Stimulated activated CD4-positive, alpha-beta T cell treated with anti-CD3 and anti-CD28 coated beads, Interleukin-15, amount 100 ng/mL, for 24 hours (primary cell): ENCODE data around the gene MAP3K9.
"Not testable (repeated sequence)": the region's sequence is repeated elsewhere in the genome, so short reads cannot be mapped to it uniquely, and the experiment has no call there.

Experiments
- DNase-seq: peaks from one replicate; pipeline ENCODE4 v3.0.0-alpha.2; 2020

The MAP3K9 gene

DNA sequence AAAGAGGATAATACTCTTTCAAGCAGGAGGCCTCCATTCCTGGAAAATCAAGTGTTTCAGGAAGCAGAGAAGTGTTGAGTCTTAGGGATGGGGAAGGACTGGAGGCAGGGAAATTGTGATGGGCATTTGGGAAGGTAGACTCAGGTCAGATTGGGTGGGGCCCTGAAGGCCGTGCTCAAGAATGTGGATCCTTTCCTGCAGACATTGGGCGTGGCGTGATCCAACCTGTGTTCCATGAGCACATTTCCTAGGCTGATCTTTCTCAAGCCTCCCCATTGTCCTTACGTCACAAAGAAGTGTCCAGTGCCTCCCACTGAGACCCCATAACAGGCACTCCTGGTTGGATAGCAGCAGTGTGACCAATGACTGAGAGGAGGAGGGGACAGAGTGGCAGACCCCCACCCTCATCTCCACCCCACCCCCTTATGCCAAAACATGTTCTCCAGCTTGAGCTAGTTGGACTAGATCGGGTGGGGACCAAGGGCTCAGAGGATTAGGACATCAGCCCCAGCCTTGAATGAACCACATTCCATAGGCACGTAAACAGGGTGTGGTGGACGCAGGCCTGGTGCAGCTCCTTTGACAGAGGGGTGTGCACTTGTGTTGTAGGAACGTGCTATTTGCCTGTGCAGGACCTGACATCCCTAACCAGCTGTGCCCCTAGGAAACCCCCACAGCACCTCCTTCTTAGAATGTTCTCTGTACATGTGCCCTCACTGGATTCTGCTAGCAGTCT is 90.8 kb downstream of the MAP3K9 start:
- no peak for DNase-seq

DNA sequence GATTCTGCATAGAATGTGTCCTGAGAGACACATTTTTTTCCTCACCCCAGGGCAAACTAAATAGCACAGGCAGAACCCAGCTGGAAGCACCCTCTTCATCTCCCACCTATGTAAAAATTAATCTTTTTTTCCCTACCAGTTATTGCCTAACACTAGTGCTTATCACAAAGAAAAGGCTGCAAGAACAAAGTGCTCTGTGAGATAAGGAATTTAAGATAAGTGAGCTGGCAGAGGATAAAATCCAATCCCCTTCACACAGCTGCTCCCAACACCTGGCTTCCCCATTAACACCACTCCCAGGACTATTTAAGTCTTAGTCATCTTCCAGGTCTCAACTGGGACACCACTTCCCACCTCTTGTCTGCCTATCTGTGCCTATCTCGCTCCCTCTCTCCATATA is 92.4 kb downstream of the MAP3K9 start:
- no peak for DNase-seq

- DNase-seq = no peak
Measured at GRCh38 chr14:70716483-70716882, 92.8 kb downstream of the MAP3K9 start.

- DNase-seq = peak; percentile 58
Measured at GRCh38 chr14:70714055-70714550, 95.2 kb downstream of the MAP3K9 start.

- no peak for DNase-seq
Measured at GRCh38 chr14:70713511-70713916, 95.8 kb downstream of the MAP3K9 start.

- DNase-seq = no peak
Measured at GRCh38 chr14:70713096-70713495, 96.2 kb downstream of the MAP3K9 start.

GRCh38 chr14:70711451-70711850 is 97.9 kb downstream of the MAP3K9 start:
- no peak for DNase-seq

DNA sequence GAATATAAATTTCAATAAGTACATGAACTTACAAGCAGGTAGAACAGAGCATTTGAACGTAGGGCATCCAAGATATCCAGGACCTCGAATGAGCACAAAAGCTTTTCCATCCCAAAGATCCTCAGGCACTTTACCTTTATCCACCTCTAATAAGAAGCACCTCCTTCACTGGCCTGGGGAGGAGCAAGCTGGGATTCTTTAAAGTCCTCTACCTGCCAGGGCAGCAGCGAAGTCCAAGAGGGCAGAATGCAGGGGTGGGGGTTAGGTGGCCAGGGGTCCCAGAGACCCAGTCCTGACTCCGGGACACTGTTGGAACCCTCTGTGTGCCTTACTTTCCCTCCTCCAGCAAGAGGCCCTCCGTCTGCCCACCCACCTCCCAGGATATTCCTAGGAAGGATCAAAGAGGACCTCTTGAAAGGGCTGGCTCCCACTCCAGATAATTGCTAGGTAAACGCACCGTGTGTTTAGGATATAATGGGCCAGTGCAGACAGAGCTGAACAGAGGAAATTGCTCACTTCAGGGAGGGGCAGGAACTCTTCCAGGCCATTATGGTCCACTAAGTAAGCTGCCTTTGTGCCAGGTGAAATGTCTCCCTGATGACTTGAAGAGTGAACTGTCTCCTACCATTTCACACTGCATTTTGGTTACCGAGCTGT is 99.5 kb downstream of the MAP3K9 start:
- no peak for DNase-seq

DNA sequence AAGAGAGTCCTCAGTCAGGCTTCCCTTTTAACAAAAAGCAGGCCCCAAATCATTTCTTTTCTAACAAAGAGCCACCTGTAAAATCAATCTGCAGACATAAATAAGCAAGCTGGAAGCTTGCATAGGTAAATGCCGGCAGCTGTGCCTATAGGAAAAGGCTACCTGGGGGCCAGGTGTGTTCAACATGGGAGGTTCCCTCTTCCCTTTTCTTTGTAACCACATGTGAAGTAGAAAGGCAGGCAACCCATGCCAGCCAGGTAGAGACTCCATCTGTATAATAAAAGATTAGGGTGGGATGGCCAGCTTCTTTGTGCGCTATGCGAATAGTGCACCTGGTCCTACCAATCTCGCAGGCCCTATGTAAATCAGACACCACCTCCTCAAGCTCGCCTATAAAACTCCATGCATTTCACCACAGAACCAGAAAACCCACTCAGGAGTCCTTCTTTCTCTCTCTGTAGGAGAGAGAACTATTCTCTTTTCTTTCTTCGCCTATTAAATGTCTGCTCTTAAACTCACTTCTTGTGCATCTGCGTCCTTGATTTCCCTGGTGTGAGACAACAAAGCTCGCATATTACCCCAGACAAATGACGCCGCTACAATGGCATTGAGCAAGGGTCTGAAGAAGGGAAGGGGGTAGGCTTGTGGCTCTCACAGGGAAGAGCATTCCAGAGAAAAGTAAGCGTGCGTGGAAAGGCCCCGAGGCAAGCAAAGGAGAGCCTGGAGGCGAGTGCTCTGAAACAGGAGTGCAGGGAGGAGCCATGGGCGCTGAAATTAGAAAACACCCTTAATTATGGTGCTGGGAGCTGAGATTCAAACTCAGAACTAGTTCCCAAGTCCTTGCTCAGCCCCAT is 100.4 kb downstream of the MAP3K9 start:
- no peak for DNase-seq

DNA sequence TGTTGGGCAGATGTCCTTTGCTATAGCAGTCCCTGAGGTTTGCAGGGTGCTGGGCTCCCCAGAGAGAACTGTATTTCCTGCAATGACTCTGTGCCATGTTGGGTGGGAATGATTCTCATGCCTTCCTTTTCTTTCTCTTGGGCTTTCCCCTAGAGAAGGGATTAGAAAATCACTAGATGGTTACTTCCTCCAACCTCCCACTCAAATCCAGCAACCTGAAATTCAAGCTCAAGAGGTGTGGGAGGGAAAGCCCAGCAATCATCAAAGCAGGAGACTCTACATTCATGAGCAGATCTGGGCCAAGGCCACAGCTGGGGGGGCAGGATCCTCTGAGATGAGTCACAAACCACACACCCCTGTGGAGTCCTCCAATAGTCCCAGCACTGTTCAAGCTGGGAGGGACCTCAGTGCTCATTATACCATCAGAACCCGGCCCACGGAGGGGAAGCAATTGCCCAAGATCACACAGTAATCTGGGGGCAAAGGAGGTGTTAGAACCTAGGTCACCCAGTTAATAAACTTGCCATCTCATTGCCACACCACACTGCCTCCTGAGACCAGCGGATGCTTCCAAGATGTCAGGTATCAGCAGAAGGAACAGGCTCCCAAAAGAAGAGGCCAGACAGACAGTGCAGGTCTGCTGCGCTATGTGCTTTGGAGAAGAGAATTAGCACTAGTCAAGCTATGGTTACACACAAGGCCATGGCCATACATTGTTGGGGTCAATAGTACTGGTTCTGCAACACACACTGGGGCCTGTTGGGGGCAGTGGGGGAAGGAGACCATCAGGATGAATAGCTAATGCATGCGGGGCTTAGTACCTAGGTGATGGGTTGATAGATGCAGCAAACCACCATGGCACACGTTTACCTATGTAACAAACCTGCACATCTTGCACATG is 101.9 kb downstream of the MAP3K9 start:
- DNase-seq = peak; percentile 17

DNA sequence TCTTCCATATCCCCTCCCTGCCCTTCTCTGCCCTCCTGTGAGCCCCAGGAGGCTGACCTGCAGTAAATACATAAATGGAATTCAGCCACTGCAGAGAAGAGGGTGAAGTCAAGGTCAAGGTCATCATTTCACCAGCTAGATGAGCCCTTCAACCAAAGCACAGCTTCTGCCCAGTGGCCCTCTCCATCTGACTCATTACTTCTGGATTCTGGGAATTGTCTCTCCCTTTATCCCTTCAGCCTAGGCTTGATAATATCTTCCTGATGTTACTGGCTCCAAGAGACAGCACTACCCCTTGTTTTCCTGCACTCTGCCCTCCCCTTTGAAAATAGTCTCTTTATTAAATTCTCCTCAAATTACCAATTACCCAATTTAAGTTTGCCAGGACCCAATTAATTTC is 103.1 kb downstream of the MAP3K9 start:
- no peak for DNase-seq

- no peak for DNase-seq
Measured at GRCh38 chr14:70704960-70705359, 104.4 kb downstream of the MAP3K9 start.

GRCh38 chr14:70703621-70704168 is 105.6 kb downstream of the MAP3K9 start:
- DNase-seq = not testable (repeated sequence)

- no peak for DNase-seq
Measured at GRCh38 chr14:70702161-70702560, 107.2 kb downstream of the MAP3K9 start.

- DNase-seq = no peak
Measured at GRCh38 chr14:70701610-70702009, 107.7 kb downstream of the MAP3K9 start.

GRCh38 chr14:70700955-70701585 is 108.2 kb downstream of the MAP3K9 start:
- DNase-seq = no peak

GRCh38 chr14:70699646-70700045 is 109.7 kb downstream of the MAP3K9 start:
- DNase-seq = no peak

GRCh38 chr14:70698288-70698687 is 111.0 kb downstream of the MAP3K9 start:
- DNase-seq = no peak

- DNase-seq = no peak
Measured at GRCh38 chr14:70697701-70698100, 111.6 kb downstream of the MAP3K9 start.

DNA sequence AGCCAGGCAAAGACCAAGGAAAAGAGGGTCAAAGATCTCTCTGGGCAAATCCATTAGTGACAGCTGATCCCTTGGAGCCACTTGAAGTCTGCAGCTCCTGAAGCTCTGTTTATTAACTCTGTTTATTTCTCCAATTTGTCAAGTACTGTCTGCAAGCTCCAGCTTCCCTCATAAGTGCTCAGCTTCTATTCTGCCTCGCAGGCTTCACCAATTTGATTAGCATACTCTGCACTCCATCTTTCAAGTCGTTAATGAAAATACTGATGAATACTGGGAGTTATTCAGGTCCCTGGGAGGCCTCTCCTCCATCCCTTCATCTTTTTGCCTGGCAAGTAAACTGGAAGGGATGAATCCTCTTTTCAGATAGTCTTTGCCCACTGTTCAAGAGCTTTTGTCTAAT is 113.3 kb downstream of the MAP3K9 start:
- no peak for DNase-seq

DNA sequence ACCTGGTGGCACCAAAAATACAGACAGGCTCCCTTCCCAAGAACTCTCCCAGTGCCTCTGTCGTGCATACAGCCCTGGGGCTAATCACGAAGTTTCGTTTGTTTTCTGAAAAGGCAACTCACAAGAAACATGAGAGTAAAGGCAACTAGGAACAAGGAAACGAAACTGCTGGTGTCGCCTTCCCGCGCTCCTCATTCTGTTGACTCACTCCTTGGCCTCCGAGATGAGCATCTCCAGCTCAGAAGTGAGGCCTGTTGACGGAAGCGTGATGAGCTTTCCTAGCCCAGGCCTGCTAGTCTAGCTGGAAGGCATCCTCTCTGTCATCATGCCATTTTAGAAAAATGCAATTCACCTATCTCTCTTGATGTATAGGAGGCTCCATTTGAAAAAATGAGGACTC is 117.1 kb downstream of the MAP3K9 start:
- no peak for DNase-seq
